ENCODE measurements around the gene PHLDA3.

Gene PHLDA3

GRCh38 chr1:201460814-201461644 is 8.0 kb downstream of the PHLDA3 start:
- DNase-seq, result no peak

- no peak for DNase-seq
Measured at GRCh38 chr1:201459775-201460174, 9.2 kb downstream of the PHLDA3 start.

- DNase-seq, result no peak
Measured at GRCh38 chr1:201459052-201459451, 9.9 kb downstream of the PHLDA3 start.

GRCh38 chr1:201457508-201457960 is 11.5 kb downstream of the PHLDA3 start:
- DNase-seq, result no peak

DNA sequence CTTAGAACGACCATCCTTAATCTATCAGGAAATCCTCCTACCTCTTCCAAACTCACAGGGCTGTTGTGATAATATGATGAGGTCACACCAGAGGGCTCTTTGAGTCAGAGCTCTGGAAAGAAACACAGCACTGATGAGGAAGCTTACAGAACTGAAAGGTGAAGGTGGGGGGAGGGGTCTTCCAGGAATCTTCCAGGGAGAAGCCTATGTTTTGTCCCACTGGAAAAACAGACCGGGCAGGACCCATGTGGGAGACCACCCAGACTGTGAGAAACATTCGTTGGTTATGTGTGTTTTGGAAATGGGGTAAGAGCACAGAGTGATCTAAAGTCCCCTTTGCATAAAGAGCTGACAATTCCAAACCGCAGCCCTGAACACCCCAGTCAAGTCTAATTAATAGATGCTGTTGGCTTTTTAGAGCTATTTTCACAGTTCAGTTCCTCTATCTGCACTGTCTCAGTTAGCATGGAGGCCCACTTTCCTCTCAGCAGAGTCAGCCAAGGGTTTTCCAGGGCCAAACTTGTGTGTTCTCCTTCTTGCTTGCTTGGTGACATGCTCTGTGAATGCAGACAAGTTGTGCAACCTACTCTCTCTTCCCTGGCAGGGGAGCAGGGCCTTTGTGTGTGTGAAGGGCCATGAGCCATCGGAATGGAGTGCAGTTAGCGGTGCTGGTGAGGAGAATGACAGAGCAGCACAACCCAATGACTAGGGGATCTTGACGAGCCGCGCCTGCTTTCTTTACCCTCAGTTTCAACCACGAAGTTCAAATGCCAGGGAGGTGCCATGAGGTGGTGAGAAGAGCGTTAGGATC is 12.3 kb downstream of the PHLDA3 start:
- DNase-seq, result no peak

DNA sequence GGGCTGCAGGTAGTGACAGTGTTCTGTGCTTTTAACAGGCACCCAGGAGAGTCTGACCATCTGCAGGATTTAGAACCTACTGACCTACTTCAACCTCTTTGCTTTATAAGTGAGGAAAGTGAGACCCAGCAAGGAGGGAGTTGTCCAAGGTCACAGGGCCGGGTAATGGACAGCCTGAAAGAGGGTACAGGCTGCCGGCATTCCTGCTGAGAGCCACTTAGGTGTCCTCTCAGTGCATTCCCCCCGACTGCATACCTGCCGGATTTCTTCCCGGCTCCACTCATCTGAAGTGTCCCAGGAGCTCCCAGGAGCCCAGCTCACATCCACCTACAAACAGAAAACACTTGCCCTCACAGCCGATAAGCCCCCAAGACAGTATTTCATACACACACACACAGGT is 13.9 kb downstream of the PHLDA3 start:
- DNase-seq, result no peak

DNA sequence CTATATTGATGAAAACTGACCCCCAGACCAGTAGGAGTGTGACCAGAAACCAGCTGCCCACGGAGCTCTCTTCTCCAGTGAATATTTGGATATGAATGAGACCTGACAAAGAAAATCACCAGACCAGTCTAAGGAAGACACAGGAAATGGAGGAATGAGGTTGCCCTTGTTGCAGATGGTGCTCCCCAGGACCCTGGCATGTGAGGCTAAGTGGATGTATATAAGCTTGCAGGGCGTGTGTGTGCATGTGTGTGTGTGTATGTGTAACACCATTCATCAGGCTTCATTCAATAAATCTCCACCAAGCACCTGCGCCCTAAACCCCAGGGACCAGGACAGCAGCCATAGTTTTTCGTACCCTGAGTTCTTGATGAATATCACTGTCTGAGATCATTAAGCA is 14.4 kb downstream of the PHLDA3 start:
- no peak for DNase-seq

DNA sequence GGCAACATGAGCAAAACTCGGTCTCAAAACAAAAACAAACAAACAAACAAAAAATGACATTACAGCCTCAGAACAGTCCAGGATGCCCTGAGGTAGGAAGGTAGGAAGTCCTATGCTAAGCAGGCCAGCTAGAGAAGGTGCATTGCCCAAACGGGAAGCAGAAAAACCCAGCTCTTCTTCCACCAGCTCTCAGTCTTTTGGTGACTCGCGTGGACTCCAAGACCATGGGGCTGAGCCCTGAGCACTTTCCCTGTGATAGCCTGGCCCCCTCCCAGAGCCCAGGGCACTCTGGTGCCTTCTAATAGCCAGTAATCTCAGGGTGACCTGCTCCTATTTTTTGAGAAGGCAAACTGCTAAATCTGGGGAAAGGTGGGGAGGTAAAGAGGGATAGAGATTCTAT is 16.1 kb downstream of the PHLDA3 start:
- no peak for DNase-seq

- no peak for DNase-seq
Measured at GRCh38 chr1:201450721-201451291, 18.2 kb downstream of the PHLDA3 start.

- DNase-seq, result no peak
Measured at GRCh38 chr1:201448990-201449389, 20.0 kb downstream of the PHLDA3 start.

DNA sequence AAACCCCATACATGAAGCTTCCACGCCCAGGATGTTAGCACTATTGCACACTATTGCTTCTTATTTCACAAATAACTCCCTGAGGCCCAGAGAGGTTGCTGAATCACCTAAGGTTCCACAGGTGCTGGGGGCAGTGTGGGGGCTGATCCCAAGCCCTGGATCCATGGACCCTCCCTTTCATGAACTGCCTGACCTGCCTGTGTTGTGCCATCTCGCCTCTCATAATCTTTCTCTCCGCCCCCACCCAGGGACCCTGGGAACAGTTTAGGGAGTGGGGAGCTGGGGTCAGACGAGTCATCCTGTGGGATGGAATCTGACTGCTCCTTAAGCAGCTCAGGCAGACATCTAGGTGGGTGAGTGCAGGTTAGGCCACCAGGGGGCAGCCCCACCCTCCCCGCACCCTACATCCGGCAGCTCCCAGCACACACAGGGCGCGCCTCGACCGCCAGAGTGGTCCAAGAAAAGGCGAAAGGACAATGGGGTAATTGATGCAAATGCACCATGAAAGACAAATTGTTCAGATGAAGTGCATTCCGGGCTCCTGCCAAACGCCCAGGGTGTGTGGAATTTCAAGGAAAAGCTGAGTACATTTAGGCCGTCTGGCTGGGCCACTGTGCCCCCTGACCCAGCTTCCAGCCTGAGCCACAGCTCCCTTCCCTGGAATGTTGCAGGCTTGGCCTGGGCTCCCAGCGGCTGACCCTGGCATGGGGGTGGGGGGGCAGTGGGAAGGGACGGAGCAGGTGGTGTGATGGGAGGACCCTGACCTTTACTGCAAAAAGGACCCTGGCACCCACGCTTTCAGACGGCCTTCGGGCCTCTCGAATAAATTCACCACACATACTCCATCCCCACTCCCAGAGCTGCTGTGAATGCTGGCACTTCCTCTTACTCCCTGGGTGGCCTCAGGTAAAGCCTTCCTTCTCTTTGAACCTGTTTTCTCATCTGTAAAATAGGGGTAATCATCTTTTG is 20.8 kb downstream of the PHLDA3 start:
- DNase-seq, result peak; percentile 82

DNA sequence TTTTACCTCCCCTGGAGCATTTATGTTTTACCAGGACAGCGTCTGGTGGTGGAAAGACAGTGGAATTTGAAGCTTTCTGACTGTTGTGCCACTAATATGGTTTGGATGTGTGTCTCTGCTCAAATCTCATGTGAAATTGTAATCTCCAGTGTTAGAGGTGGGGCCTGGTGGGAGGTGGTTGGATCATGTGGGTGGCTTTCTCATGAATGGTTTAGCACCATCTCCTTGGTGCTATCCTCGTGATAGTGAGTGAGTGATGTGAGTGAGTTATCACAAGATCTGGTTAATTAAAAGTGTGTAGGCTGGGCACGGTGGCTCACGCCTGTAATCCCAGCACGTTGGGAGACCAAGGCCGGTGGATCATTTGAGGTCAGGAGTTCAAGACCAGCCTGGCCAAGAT is 23.7 kb downstream of the PHLDA3 start:
- no peak for DNase-seq

DNA sequence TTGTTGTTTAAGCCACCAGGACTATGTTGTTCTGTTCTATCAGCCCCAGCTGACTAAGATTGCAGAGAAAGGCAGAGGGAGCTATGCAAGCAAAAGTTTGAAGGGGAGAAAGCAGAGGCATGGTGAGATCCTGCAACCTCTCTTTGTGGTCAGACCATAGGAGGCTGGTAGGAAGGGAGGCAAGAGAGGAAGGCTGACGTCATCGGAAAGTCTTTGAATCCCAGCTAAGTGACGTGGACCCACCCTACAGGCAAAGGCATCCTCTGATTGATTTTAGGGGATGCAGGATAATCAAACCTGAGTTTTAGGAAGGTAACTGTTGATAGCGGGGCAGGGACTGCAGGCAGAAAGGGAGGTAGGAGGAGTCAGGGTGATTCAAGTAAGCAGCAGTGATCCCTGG is 24.2 kb downstream of the PHLDA3 start:
- no peak for DNase-seq

DNA sequence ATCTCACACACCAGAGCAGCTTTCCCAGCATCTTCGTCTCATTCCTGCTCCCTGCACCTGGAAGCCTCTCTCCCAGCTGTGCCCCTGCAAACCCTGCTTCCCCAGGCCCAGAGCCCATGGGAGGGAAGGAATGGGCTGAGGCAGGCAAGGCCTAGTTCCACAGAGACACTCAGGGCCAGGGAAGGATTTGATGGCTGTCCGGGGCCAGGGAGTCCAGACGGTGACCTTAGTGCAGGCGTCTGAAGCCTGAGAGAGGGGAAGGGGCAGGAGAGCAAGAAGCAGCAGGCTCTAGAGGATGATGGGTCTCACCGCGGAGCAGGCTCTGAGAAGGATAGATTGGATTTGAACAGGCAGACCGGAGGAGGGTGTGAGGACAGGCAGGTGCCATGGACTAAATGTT is 25.2 kb downstream of the PHLDA3 start:
- DNase-seq, result no peak

- DNase-seq, result no peak
Measured at GRCh38 chr1:201436969-201437368, 32.0 kb downstream of the PHLDA3 start.

DNA sequence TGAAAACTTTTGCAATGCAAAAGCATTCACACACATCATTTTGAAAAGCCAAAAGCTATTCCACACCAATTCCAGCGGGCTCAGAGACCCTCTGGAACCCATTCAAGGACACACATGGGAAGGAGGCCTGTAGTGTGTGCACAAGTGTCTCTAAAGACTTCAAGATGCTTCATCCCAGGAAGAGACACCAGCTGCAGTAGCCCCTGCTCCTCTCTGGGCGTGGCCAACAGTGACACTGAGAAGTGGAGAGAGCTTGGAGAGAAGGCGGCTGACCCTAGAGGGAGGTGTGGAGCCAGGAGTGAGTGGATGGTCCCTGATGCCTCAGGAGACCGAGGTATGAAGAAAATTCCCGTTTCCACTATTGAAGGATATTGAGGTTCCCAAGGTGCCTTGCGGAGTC is 32.6 kb downstream of the PHLDA3 start:
- DNase-seq, result no peak

GRCh38 chr1:201434266-201434665 is 34.7 kb downstream of the PHLDA3 start:
- no peak for DNase-seq

GRCh38 chr1:201433609-201434008 is 35.4 kb downstream of the PHLDA3 start:
- no peak for DNase-seq

- no peak for DNase-seq
Measured at GRCh38 chr1:201430776-201431175, 38.2 kb downstream of the PHLDA3 start.

DNA sequence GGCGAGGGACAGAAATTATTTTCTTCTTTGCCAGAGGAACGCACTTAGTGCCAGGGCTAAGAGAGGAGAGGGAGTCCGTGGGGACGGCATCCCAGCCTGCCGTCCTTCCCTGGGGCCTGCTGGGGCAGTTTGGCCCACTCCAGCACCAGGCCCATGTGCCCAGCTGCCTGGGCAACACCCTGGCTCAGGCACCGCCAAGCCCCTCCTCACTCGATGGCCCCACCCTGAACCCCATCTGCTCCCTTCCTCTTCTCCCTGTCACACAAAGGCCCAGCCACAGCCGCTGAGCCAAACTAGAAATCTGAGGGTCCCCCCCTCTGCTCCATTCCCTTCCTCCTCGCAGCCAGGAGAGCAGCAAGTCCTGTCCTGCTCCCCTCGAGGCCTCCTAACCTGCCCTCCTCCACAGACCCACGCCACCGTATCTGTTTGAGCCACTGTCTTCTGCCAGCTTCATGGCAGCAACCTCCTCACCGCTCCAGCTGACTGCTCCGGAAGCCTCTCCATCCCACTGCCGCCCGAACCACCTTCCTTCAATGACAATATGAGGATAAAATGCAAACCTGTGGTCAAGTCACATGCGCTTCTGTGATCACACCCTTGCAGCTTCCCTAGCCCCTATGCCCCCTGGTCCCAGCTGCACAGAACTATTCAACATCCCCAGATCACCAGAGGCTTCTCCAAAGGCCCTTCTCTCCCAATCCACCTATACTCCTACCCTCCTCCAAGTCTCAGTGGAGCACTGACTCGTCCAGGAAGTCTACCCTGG is 39.1 kb downstream of the PHLDA3 start:
- no peak for DNase-seq

DNA sequence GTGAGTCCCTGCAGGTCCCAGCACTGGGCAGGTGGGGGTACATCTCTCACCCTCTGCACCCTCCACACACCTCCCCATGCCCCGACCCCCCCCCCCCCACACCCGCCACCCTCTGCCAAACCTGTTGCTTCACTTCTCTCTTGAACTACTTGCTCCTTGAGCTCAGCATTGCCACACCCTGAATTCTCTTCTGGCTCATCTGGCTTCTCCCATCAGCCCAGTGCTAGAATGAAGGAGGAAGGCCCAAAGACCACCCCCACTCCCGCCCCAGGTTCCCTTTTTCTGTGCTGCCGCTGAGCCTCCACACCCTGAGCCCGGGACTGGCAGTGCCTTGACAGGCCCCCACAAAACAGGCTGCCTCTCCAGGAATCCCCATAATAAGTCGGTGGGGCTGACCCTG is 41.0 kb downstream of the PHLDA3 start:
- DNase-seq, result no peak
